ENCODE measurements around the gene HLF. TPM values are rescaled to one million over a fixed set of nuclear protein-coding genes. Genes with fewer than 3 reads are reported as not detected.

HLF gene
- total and polyA plus RNA-seq, 4 donors: 8.0 to 59.3 (median 24.6) TPM

DNA sequence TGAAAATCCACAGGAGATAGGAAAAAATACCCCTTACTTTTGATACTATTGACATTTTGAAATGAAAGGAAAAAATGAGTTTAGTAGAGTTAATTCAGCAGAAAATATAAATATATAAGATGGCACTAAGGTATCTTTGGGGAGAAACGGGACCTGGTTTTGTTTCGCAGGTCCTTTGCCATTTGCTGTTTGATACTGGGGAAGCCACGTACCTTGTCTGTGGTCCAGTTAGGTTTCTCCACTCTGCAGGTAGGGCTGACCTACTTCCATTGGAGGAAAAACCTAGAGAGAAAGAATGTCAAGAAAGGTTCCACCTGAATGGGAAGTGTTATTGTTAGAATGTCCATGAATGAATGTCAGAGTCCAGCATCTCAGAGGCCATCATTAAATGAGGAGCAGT is 48.1 kb downstream of the HLF start:
- Histone ChIP-seq H3K27ac (ENCODE audit: low read depth in 1 of 2, low read length in 2 of 2) (no peak overlapping the region), H3K9me3 (ENCODE audit: control insufficient read depth in 4 of 4, low read length in 3 of 4) (no peaks in the 10 kb centered on the region), H3K27me3 (ENCODE audit: control insufficient read depth in 4 of 4, insufficient read depth in 4 of 4, low read length in 3 of 4) (no peaks in the 10 kb centered on the region), H3K36me3 (ENCODE audit: control insufficient read depth in 4 of 4, insufficient read depth in 3 of 4, low read depth in 1 of 4, low read length in 3 of 4) (peaks cover 4 to 44% (median 28%) of the 10 kb centered on the region in 4 donors), H3K4me3 (ENCODE audit: low read depth in 1 of 3, low read length in 3 of 3) (no peak overlapping the region), H3K9ac (ENCODE audit: low read depth in 1 of 2, low read length in 2 of 2) (no peak overlapping the region), H3K4me1 (ENCODE audit: control insufficient read depth in 4 of 4, insufficient read depth in 4 of 4, low read length in 3 of 4) (no peaks in the 10 kb centered on the region)
- TF ChIP-seq HNF4A (conservative IDR thresholded peaks at IDR 0.05) (no peak), FOXA1 (IDR thresholded peaks at IDR 0.05) (no peak), RAD21 (IDR thresholded peaks at IDR 0.05) (no peak), YY1 (IDR thresholded peaks at IDR 0.05) (no peak), JUND (IDR thresholded peaks at IDR 0.05) (no peak), TAF1 (conservative IDR thresholded peaks at IDR 0.05) (no peak), GABPA (IDR thresholded peaks at IDR 0.05 in 1 of 2, conservative IDR thresholded peaks at IDR 0.05 in 1 of 2) (no peak), SP1 (IDR thresholded peaks at IDR 0.05) (no peak), NR2F2 (IDR thresholded peaks at IDR 0.05) (no peak), FOXA2 (IDR thresholded peaks at IDR 0.05) (no peak), RXRA (IDR thresholded peaks at IDR 0.05) (no peak), HNF4G (IDR thresholded peaks at IDR 0.05) (no peak), EGR1 (IDR thresholded peaks at IDR 0.05; ENCODE audit: low read depth in 2 of 2) (no peak)
- TF ChIP-seq, protein P1, sequence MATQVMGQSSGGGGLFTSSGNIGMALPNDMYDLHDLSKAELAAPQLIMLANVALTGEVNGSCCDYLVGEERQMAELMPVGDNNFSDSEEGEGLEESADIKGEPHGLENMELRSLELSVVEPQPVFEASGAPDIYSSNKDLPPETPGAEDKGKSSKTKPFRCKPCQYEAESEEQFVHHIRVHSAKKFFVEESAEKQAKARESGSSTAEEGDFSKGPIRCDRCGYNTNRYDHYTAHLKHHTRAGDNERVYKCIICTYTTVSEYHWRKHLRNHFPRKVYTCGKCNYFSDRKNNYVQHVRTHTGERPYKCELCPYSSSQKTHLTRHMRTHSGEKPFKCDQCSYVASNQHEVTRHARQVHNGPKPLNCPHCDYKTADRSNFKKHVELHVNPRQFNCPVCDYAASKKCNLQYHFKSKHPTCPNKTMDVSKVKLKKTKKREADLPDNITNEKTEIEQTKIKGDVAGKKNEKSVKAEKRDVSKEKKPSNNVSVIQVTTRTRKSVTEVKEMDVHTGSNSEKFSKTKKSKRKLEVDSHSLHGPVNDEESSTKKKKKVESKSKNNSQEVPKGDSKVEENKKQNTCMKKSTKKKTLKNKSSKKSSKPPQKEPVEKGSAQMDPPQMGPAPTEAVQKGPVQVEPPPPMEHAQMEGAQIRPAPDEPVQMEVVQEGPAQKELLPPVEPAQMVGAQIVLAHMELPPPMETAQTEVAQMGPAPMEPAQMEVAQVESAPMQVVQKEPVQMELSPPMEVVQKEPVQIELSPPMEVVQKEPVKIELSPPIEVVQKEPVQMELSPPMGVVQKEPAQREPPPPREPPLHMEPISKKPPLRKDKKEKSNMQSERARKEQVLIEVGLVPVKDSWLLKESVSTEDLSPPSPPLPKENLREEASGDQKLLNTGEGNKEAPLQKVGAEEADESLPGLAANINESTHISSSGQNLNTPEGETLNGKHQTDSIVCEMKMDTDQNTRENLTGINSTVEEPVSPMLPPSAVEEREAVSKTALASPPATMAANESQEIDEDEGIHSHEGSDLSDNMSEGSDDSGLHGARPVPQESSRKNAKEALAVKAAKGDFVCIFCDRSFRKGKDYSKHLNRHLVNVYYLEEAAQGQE (IDR thresholded peaks at IDR 0.05): no peak
- TF ChIP-seq, protein P2, sequence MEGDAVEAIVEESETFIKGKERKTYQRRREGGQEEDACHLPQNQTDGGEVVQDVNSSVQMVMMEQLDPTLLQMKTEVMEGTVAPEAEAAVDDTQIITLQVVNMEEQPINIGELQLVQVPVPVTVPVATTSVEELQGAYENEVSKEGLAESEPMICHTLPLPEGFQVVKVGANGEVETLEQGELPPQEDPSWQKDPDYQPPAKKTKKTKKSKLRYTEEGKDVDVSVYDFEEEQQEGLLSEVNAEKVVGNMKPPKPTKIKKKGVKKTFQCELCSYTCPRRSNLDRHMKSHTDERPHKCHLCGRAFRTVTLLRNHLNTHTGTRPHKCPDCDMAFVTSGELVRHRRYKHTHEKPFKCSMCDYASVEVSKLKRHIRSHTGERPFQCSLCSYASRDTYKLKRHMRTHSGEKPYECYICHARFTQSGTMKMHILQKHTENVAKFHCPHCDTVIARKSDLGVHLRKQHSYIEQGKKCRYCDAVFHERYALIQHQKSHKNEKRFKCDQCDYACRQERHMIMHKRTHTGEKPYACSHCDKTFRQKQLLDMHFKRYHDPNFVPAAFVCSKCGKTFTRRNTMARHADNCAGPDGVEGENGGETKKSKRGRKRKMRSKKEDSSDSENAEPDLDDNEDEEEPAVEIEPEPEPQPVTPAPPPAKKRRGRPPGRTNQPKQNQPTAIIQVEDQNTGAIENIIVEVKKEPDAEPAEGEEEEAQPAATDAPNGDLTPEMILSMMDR (IDR thresholded peaks at IDR 0.05; ENCODE audit: low read depth, low read length, missing input control): no peak
- TF ChIP-seq, protein P3, sequence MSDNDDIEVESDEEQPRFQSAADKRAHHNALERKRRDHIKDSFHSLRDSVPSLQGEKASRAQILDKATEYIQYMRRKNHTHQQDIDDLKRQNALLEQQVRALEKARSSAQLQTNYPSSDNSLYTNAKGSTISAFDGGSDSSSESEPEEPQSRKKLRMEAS (IDR thresholded peaks at IDR 0.05): no peak
- TF ChIP-seq, protein P4, sequence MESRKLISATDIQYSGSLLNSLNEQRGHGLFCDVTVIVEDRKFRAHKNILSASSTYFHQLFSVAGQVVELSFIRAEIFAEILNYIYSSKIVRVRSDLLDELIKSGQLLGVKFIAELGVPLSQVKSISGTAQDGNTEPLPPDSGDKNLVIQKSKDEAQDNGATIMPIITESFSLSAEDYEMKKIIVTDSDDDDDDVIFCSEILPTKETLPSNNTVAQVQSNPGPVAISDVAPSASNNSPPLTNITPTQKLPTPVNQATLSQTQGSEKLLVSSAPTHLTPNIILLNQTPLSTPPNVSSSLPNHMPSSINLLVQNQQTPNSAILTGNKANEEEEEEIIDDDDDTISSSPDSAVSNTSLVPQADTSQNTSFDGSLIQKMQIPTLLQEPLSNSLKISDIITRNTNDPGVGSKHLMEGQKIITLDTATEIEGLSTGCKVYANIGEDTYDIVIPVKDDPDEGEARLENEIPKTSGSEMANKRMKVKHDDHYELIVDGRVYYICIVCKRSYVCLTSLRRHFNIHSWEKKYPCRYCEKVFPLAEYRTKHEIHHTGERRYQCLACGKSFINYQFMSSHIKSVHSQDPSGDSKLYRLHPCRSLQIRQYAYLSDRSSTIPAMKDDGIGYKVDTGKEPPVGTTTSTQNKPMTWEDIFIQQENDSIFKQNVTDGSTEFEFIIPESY (IDR thresholded peaks at IDR 0.05): no peak
- TF ChIP-seq, protein P5, sequence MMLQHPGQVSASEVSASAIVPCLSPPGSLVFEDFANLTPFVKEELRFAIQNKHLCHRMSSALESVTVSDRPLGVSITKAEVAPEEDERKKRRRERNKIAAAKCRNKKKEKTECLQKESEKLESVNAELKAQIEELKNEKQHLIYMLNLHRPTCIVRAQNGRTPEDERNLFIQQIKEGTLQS (IDR thresholded peaks at IDR 0.05): no peak
- WGBS: 97% methylated on average over 3 of the region's 3 CpGs
- no peak for DNase-seq (ENCODE audit: low spot score)

Measured in liver (tissue), 9 donors.